Peyer's patch (tissue), 4 donors: ENCODE results near the gene WWOX. TPM values are rescaled to one million over a fixed set of nuclear protein-coding genes. Genes with fewer than 3 reads are reported as not detected.

Experiments used
- DNase-seq, 3 donors: peaks; one replicate each; pipeline ENCODE4 v3.0.0-alpha.2; 2017 to 2019
- H3K27ac ChIP-seq, 4 donors: fragments of 200-600 bp; sonication (generic); one replicate each; pipeline ENCODE4 v1.5.1; 2016 to 2019
- H3K27me3 ChIP-seq, 2 donors: fragments of 200-600 bp; sonication (generic); one replicate each; pipeline ENCODE4 v1.5.1; 2019
- H3K36me3 ChIP-seq, 3 donors: fragments of 200-600 bp; sonication (generic); one replicate each; pipeline ENCODE4 v1.5.1; 2016 to 2019
- H3K4me1 ChIP-seq, 4 donors: fragments of 200-600 bp; sonication (generic); one replicate each; pipeline ENCODE4 v1.5.1; 2016 to 2019
- H3K4me3 ChIP-seq, 4 donors: fragments of 200-600 bp; sonication (generic); 1 replicate in 3 of 4; 2 replicates in 1 of 4; pipeline ENCODE4 v1.5.1; 2016 to 2019; ENCODE audit warnings: mild to moderate bottlenecking in 1 of 4
- H3K9me3 ChIP-seq, 4 donors: fragments of 200-600 bp; sonication (generic); one replicate each; pipeline ENCODE4 v1.5.1; 2016 to 2019; ENCODE audit warnings: mild to moderate bottlenecking in 1 of 4
- CTCF ChIP-seq, 6 experiments: fragments of 450-650 bp in 4 of 6; fragments of 200-600 bp in 2 of 6; sonication (generic) in 1 of 6; IDR thresholded peaks; one replicate each; pipeline ENCODE4 v1.5.1; 2017 to 2019; ENCODE audit warnings: antibody characterized with exemption in 6 of 6, mild to moderate bottlenecking in 3 of 6, moderate library complexity in 1 of 6
- POLR2A ChIP-seq, 2 donors: fragments of 450-650 bp; IDR thresholded peaks; one replicate each; pipeline ENCODE4 v1.5.1; 2017; ENCODE audit warnings: antibody characterized with exemption in 2 of 2, mild to moderate bottlenecking in 2 of 2, moderate library complexity in 2 of 2
- total RNA-seq, 4 donors: library from RNA; depleted of rRNA; stranded (reverse); fragments of >200 nt; gene quantifications; one replicate each; pipeline ENCODE4 v1.1.0, GENCODE V29; 2016

WWOX gene
- total RNA-seq, 4 donors from 2014 or later = 17.3 to 197 (median 57.5) TPM

GRCh38 chr16:78326731-78327130, 227.3 kb downstream of the WWOX start:
- TF ChIP-seq CTCF (IDR thresholded peaks at IDR 0.05) (no peak), POLR2A (IDR thresholded peaks at IDR 0.05) (no peak)

GRCh38 chr16:78331731-78332130, 232.3 kb downstream of the WWOX start:
- no peak for TF ChIP-seq POLR2A (IDR thresholded peaks at IDR 0.05)
- no peak for TF ChIP-seq CTCF (IDR thresholded peaks at IDR 0.05)
- no peaks in the 10 kb centered on the region for H3K27me3 ChIP-seq
- no peak overlapping the region for H3K4me3 ChIP-seq
- H3K27ac ChIP-seq = no peak overlapping the region
- H3K4me1 ChIP-seq = no peaks in the 10 kb centered on the region
- H3K36me3 ChIP-seq = no peaks in the 10 kb centered on the region
- no peak for DNase-seq
- H3K9me3 ChIP-seq = no peaks in the 10 kb centered on the region

More at GRCh38 chr16:78326731-78327130, 227.3 kb downstream of the WWOX start:
- H3K27me3 ChIP-seq = no peaks in the 10 kb centered on the region
- DNase-seq = no peak
- no peaks in the 10 kb centered on the region for H3K4me1 ChIP-seq
- H3K4me3 ChIP-seq = no peak overlapping the region
- H3K27ac ChIP-seq = no peak overlapping the region
- no peaks in the 10 kb centered on the region for H3K36me3 ChIP-seq
- H3K9me3 ChIP-seq = no peaks in the 10 kb centered on the region

- no peak for TF ChIP-seq POLR2A (IDR thresholded peaks at IDR 0.05)
- no peak for TF ChIP-seq CTCF (IDR thresholded peaks at IDR 0.05)
- H3K27ac ChIP-seq = no peak overlapping the region
- no peaks in the 10 kb centered on the region for H3K4me1 ChIP-seq
- H3K9me3 ChIP-seq = no peaks in the 10 kb centered on the region
- no peaks in the 10 kb centered on the region for H3K27me3 ChIP-seq
- no peak for DNase-seq
- H3K4me3 ChIP-seq = no peak overlapping the region
- no peaks in the 10 kb centered on the region for H3K36me3 ChIP-seq
These were observed 234.4 kb downstream of the WWOX start for GRCh38 chr16:78333808-78334207.

GRCh38 chr16:78340590-78340989, 241.1 kb downstream of the WWOX start:
- Histone ChIP-seq H3K27me3 (no peaks in the 10 kb centered on the region), H3K36me3 (no peaks in the 10 kb centered on the region), H3K4me1 (no peaks in the 10 kb centered on the region), H3K4me3 (no peak overlapping the region), H3K27ac (no peak overlapping the region), H3K9me3 (no peaks in the 10 kb centered on the region)
- TF ChIP-seq CTCF (IDR thresholded peaks at IDR 0.05) (no peak), POLR2A (IDR thresholded peaks at IDR 0.05) (no peak)
- DNase-seq = no peak

- TF ChIP-seq CTCF (IDR thresholded peaks at IDR 0.05) (no peak), POLR2A (IDR thresholded peaks at IDR 0.05) (no peak)
- no peak for DNase-seq
- Histone ChIP-seq H3K36me3 (no peaks in the 10 kb centered on the region), H3K27me3 (no peaks in the 10 kb centered on the region), H3K9me3 (no peaks in the 10 kb centered on the region), H3K27ac (no peak overlapping the region), H3K4me1 (no peaks in the 10 kb centered on the region), H3K4me3 (no peak overlapping the region)
These were observed 248.6 kb downstream of the WWOX start for GRCh38 chr16:78348068-78348467.

- Histone ChIP-seq H3K9me3 (no peaks in the 10 kb centered on the region), H3K36me3 (no peaks in the 10 kb centered on the region), H3K27ac (no peak overlapping the region), H3K4me1 (no peaks in the 10 kb centered on the region), H3K4me3 (no peak overlapping the region), H3K27me3 (no peaks in the 10 kb centered on the region)
- DNase-seq = no peak
- TF ChIP-seq CTCF (IDR thresholded peaks at IDR 0.05) (no peak), POLR2A (IDR thresholded peaks at IDR 0.05) (no peak)
These were observed 249.4 kb downstream of the WWOX start for GRCh38 chr16:78348886-78349285.
